ENCODE measurements around the gene ERCC6L2. TPM values are rescaled to one million over a fixed set of nuclear protein-coding genes. Genes with fewer than 3 reads are reported as not detected.
A peak's percentile ranks its signal among the peaks of the same experiment; 100 is the strongest.

Gene ERCC6L2
- total and polyA plus RNA-seq, 9 of the 15 experiments (the other 6 are each of a cell fraction or from before 2014, with no cell fraction given) = 7.8 to 42.8 (median 23.6) TPM

- no peak for TF ChIP-seq EP300 (IDR thresholded peaks at IDR 0.05; ENCODE audit: low read length)
- 0 out of 2 replicates have a peak, but pooled peaks have one; percentile 45 for TF ChIP-seq ZNF830 (CRISPR knock-in tag; IDR thresholded peaks at IDR 0.05)
- TF ChIP-seq HMGN3 (IDR thresholded peaks at IDR 0.05; ENCODE audit: borderline replicate concordance, extremely low read depth, insufficient read length, low read depth, low read length) = peak; percentile 69
- no peak for TF ChIP-seq ZNF785 (CRISPR knock-in tag; IDR thresholded peaks at IDR 0.05)
- TF ChIP-seq TOE1 (IDR thresholded peaks at IDR 0.05; ENCODE audit: borderline replicate concordance) = peak; percentile 78
- no peak for TF ChIP-seq TOE1 (CRISPR knock-in tag; IDR thresholded peaks at IDR 0.05; ENCODE audit: borderline replicate concordance, low read depth)
- TF ChIP-seq MYBL2 (IDR thresholded peaks at IDR 0.05; ENCODE audit: low read depth) = no peak
- TF ChIP-seq MYBL2 (CRISPR knock-in tag; IDR thresholded peaks at IDR 0.05; ENCODE audit: borderline replicate concordance) = no peak
- no peak for TF ChIP-seq ZKSCAN3 (CRISPR knock-in tag; IDR thresholded peaks at IDR 0.05)
- TF ChIP-seq MED1 (CRISPR knock-in tag; IDR thresholded peaks at IDR 0.05; ENCODE audit: borderline replicate concordance) = no peak
- TF ChIP-seq NR4A1 (CRISPR knock-in tag; IDR thresholded peaks at IDR 0.05) = no peak
- TF ChIP-seq NR4A1 (tag; IDR thresholded peaks at IDR 0.05) = peak; percentile 67; the same call in 1 of the 2 replicates
- TF ChIP-seq ZNF655 (CRISPR knock-in tag; IDR thresholded peaks at IDR 0.05) = no peak
- peak; percentile 81 for TF ChIP-seq L3MBTL2 (IDR thresholded peaks at IDR 0.05)
- no peak for TF ChIP-seq ZNF311 (CRISPR knock-in tag; IDR thresholded peaks at IDR 0.05)
- TF ChIP-seq RBM15 (IDR thresholded peaks at IDR 0.05; ENCODE audit: insufficient read depth, low read length) = no peak
- TF ChIP-seq CHAMP1 (IDR thresholded peaks at IDR 0.05) = no peak; the same call in 1 of the 2 replicates
- TF ChIP-seq NFE2 (IDR thresholded peaks at IDR 0.05; ENCODE audit: low read depth) = no peak
- 0 out of 2 replicates have a peak, but pooled peaks have one; percentile 56 for TF ChIP-seq CAMTA2 (CRISPR knock-in tag; conservative IDR thresholded peaks at IDR 0.05)
- TF ChIP-seq RBM25 (IDR thresholded peaks at IDR 0.05; ENCODE audit: low read depth, low read length, severe bottlenecking) = peak; percentile 98
- TF ChIP-seq ZBTB8A (IDR thresholded peaks at IDR 0.05; ENCODE audit: partially characterized antibody) = no peak
- no peak for TF ChIP-seq FOXJ3 (CRISPR knock-in tag; IDR thresholded peaks at IDR 0.05)
- TF ChIP-seq ZNF507 (tag; conservative IDR thresholded peaks at IDR 0.05) = no peak
- TF ChIP-seq NR1H2 (CRISPR knock-in tag; IDR thresholded peaks at IDR 0.05) = peak; percentile 30; the same call in 1 of the 2 replicates
- peak; percentile 13 to 63; a peak in 2 of 4 replicates for TF ChIP-seq RCOR1 (IDR thresholded peaks at IDR 0.05; ENCODE audit: borderline replicate concordance in 1 of 2, low read depth in 2 of 2, low read length in 2 of 2)
- TF ChIP-seq ZC3H8 (IDR thresholded peaks at IDR 0.05) = no peak
- peak; percentile 95 for TF ChIP-seq ETV5 (CRISPR knock-in tag; IDR thresholded peaks at IDR 0.05; ENCODE audit: low read depth)
- no peak for TF ChIP-seq RBM17 (IDR thresholded peaks at IDR 0.05; ENCODE audit: borderline replicate concordance, low read depth, low read length)
These were observed at the start of gene ERCC6L2 (continued) for GRCh38 chr9:95875305-95876137.

All from K562 (cell line).